ENCODE measurements around the gene TFPI. TPM values are rescaled to one million over a fixed set of nuclear protein-coding genes. Genes with fewer than 3 reads are reported as not detected.
A peak's percentile ranks its signal among the peaks of the same experiment; 100 is the strongest.
"Not testable (repeated sequence)": the region's sequence is repeated elsewhere in the genome, so short reads cannot be mapped to it uniquely, and the experiment has no call there.

TFPI gene
- total RNA-seq, 1 donor from 2014 or later, result 735 TPM

- Mint-ChIP-seq H3K36me3 (ENCODE audit: low read depth, unreplicated experiment) (peaks cover 9% of the 10 kb centered on the region), H3K9me3 (ENCODE audit: unreplicated experiment) (peaks cover 6% of the 10 kb centered on the region), H3K27ac (ENCODE audit: unreplicated experiment) (no peak overlapping the region), H3K4me1 (ENCODE audit: unreplicated experiment) (peaks cover 21% of the 10 kb centered on the region), H3K4me3 (ENCODE audit: unreplicated experiment) (no peak overlapping the region), H3K27me3 (ENCODE audit: unreplicated experiment) (peaks cover 1% of the 10 kb centered on the region)
- no peak for DNase-seq (ENCODE audit: low spot score)
- no peak for TF ChIP-seq CTCF (IDR thresholded peaks at IDR 0.05; ENCODE audit: unreplicated experiment)
Measured at GRCh38 chr2:187569571-187569970, 15.3 kb upstream of the TFPI start.

DNA sequence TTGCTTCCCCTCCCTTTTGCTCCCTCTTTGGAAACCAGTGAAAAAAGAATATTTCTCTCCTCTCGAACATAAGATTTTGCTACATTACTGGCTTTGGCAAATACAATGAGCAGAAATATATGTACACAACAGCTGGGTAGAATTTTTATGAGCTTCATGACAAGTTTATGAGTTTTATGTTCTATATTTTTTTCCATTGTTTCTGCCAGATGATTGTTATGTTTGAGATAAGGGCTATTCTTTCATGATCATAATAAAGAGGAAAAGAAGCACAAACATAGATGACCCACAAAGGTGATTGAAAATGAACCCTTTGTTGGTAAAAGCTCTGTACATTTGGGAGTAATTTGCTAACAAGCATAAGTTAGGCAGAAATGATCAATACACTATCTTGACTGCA, 14.8 kb upstream of the TFPI start:
- no peak for TF ChIP-seq CTCF (IDR thresholded peaks at IDR 0.05; ENCODE audit: unreplicated experiment)
- DNase-seq (ENCODE audit: low spot score), result no peak
- Mint-ChIP-seq H3K4me3 (ENCODE audit: unreplicated experiment) (no peak overlapping the region), H3K27me3 (ENCODE audit: unreplicated experiment) (peaks cover 3% of the 10 kb centered on the region), H3K27ac (ENCODE audit: unreplicated experiment) (no peak overlapping the region), H3K4me1 (ENCODE audit: unreplicated experiment) (peaks cover 25% of the 10 kb centered on the region), H3K36me3 (ENCODE audit: low read depth, unreplicated experiment) (peaks cover 9% of the 10 kb centered on the region), H3K9me3 (ENCODE audit: unreplicated experiment) (peaks cover 6% of the 10 kb centered on the region)

DNA sequence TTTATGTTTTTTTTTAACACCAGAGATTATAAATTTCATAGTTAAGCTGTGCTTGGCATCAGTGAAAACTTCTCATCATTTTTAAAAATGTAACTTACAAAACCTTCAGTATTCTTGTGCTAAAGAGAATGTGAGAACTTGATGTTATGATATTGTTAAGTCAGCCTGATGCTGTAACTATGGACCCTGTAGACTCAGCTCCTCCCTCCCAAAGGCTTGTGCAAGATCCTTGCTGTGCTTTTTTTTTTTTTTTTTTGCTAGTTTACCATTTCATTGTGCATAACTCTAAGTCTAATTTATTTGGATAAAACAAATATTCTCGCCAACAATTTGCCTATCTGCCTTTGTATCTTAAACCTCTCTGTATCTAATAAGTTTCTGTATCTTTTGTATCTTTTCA, 12.9 kb upstream of the TFPI start:
- no peak for TF ChIP-seq CTCF (IDR thresholded peaks at IDR 0.05; ENCODE audit: unreplicated experiment)
- Mint-ChIP-seq H3K27me3 (ENCODE audit: unreplicated experiment) (peaks cover 1% of the 10 kb centered on the region), H3K27ac (ENCODE audit: unreplicated experiment) (peak overlapping the region; percentile 50), H3K9me3 (ENCODE audit: unreplicated experiment) (no peaks in the 10 kb centered on the region), H3K4me1 (ENCODE audit: unreplicated experiment) (peaks cover 25% of the 10 kb centered on the region), H3K4me3 (ENCODE audit: unreplicated experiment) (no peak overlapping the region), H3K36me3 (ENCODE audit: low read depth, unreplicated experiment) (no peaks in the 10 kb centered on the region)
- no peak for DNase-seq (ENCODE audit: low spot score)

GRCh38 chr2:187566712-187567111, 12.5 kb upstream of the TFPI start:
- Mint-ChIP-seq H3K27me3 (ENCODE audit: unreplicated experiment) (peaks cover 1% of the 10 kb centered on the region), H3K4me3 (ENCODE audit: unreplicated experiment) (no peak overlapping the region), H3K9me3 (ENCODE audit: unreplicated experiment) (no peaks in the 10 kb centered on the region), H3K36me3 (ENCODE audit: low read depth, unreplicated experiment) (no peaks in the 10 kb centered on the region), H3K4me1 (ENCODE audit: unreplicated experiment) (peaks cover 25% of the 10 kb centered on the region), H3K27ac (ENCODE audit: unreplicated experiment) (no peak overlapping the region)
- TF ChIP-seq CTCF (IDR thresholded peaks at IDR 0.05; ENCODE audit: unreplicated experiment), result no peak
- no peak for DNase-seq (ENCODE audit: low spot score)

DNA sequence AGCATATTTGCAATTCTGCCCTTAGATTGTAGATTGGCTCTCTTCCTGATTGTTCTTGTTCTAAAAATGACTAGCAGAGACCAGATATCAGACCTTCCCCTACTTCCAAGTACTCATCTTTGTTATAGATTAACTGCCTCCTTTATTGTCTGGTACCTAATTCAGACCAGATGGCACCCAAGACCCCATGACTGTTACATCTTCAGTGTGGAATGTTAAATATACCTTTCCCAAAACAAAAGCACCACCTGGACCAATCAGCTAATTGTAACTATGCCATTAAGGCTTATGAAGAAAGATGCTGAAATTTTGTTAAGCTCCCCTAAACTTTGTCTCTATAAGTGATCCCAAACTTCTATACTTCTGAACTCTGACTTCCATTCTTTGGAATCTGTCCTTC, 12.0 kb upstream of the TFPI start:
- no peaks in the 10 kb centered on the region for H3K9me3 Mint-ChIP-seq (ENCODE audit: unreplicated experiment)
- H3K36me3 Mint-ChIP-seq (ENCODE audit: low read depth, unreplicated experiment), result no peaks in the 10 kb centered on the region
- no peak for TF ChIP-seq CTCF (IDR thresholded peaks at IDR 0.05; ENCODE audit: unreplicated experiment)
- H3K27ac Mint-ChIP-seq (ENCODE audit: unreplicated experiment), result peak overlapping the region; percentile 3
- DNase-seq (ENCODE audit: low spot score), result no peak
- H3K4me1 Mint-ChIP-seq (ENCODE audit: unreplicated experiment), result peaks cover 25% of the 10 kb centered on the region
- no peak overlapping the region for H3K4me3 Mint-ChIP-seq (ENCODE audit: unreplicated experiment)
- peaks cover 1% of the 10 kb centered on the region for H3K27me3 Mint-ChIP-seq (ENCODE audit: unreplicated experiment)

GRCh38 chr2:187565618-187566017, 11.4 kb upstream of the TFPI start:
- peaks cover 25% of the 10 kb centered on the region for H3K4me1 Mint-ChIP-seq (ENCODE audit: unreplicated experiment)
- H3K9me3 Mint-ChIP-seq (ENCODE audit: unreplicated experiment); H3K4me3 Mint-ChIP-seq (ENCODE audit: unreplicated experiment); DNase-seq (ENCODE audit: low spot score); H3K36me3 Mint-ChIP-seq (ENCODE audit: low read depth, unreplicated experiment); H3K27me3 Mint-ChIP-seq (ENCODE audit: unreplicated experiment); H3K27ac Mint-ChIP-seq (ENCODE audit: unreplicated experiment): not testable (repeated sequence)

DNA sequence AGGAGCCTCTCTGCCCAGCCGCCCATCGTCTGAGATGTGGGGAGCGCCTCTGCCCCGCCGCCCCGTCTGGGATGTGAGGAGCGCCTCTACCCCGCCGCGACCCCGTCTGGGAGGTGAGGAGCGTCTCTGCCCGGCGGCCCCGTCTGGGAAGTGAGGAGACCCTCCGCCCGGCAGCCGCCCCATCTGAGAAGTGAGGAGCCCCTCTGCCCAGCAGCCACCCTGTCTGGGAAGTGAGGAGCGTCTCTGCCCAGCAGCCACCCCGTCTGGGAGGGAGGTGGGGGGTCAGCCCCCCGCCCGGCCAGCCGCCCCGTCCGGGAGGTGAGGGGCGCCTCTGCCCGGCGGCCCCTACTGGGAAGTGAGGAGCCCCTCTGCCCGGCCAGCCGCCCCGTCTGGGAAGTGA, 2.3 kb upstream of the TFPI start:
- H3K27ac Mint-ChIP-seq (ENCODE audit: unreplicated experiment); H3K9me3 Mint-ChIP-seq (ENCODE audit: unreplicated experiment); H3K4me3 Mint-ChIP-seq (ENCODE audit: unreplicated experiment); DNase-seq (ENCODE audit: low spot score): not testable (repeated sequence)
- Mint-ChIP-seq H3K36me3 (ENCODE audit: low read depth, unreplicated experiment) (peaks cover 15% of the 10 kb centered on the region), H3K27me3 (ENCODE audit: unreplicated experiment) (peaks cover 13% of the 10 kb centered on the region), H3K4me1 (ENCODE audit: unreplicated experiment) (peaks cover 17% of the 10 kb centered on the region)
